ENCODE measurements around the gene EIF4A3.

The EIF4A3 gene

GRCh38 chr17:80132906-80133625 is 13.9 kb downstream of the EIF4A3 start:
- DNase-seq = no peak

GRCh38 chr17:80130992-80131391 is 15.9 kb downstream of the EIF4A3 start:
- DNase-seq = no peak

GRCh38 chr17:80129006-80129565 is 17.8 kb downstream of the EIF4A3 start:
- DNase-seq = no peak

- no peak for DNase-seq
Measured at GRCh38 chr17:80126449-80126715, 20.5 kb downstream of the EIF4A3 start.

GRCh38 chr17:80125656-80126448 is 21.1 kb downstream of the EIF4A3 start:
- DNase-seq = no peak

- DNase-seq = peak; percentile 20
Measured at GRCh38 chr17:80124351-80124981, 22.5 kb downstream of the EIF4A3 start.

- DNase-seq = no peak
Measured at GRCh38 chr17:80123791-80124190, 23.1 kb downstream of the EIF4A3 start.

- DNase-seq = no peak
Measured at GRCh38 chr17:80122926-80123505, 23.9 kb downstream of the EIF4A3 start.

GRCh38 chr17:80122026-80122575 is 24.8 kb downstream of the EIF4A3 start:
- DNase-seq = no peak

GRCh38 chr17:80119839-80120238 is 27.1 kb downstream of the EIF4A3 start:
- no peak for DNase-seq

- DNase-seq = peak; percentile 93
Measured at GRCh38 chr17:80119271-80119791, 27.6 kb downstream of the EIF4A3 start.

GRCh38 chr17:80118601-80119270 is 28.2 kb downstream of the EIF4A3 start:
- DNase-seq = no peak

- DNase-seq = no peak
Measured at GRCh38 chr17:80117491-80118401, 29.2 kb downstream of the EIF4A3 start.

- DNase-seq = no peak
Measured at GRCh38 chr17:80116921-80117380, 30.0 kb downstream of the EIF4A3 start.

- no peak for DNase-seq
Measured at GRCh38 chr17:80116276-80116920, 30.5 kb downstream of the EIF4A3 start.

- no peak for DNase-seq
Measured at GRCh38 chr17:80115159-80115558, 31.8 kb downstream of the EIF4A3 start.

GRCh38 chr17:80114758-80115157 is 32.2 kb downstream of the EIF4A3 start:
- DNase-seq = no peak

GRCh38 chr17:80113033-80113484 is 33.9 kb downstream of the EIF4A3 start:
- DNase-seq = no peak

GRCh38 chr17:80112471-80113032 is 34.4 kb downstream of the EIF4A3 start:
- no peak for DNase-seq
